IPS-18c (cell line): ENCODE measurements around the gene WNT9A.
"Not testable (repeated sequence)": the region's sequence is repeated elsewhere in the genome, so short reads cannot be mapped to it uniquely, and the experiment has no call there.

Source experiments
- H3K4me3 ChIP-seq: 2 replicates; pipeline ENCODE4 v1.7.0; 2013; ENCODE audit warnings: low read depth, mild to moderate bottlenecking, low read length, moderate library complexity; ENCODE audit not compliant: insufficient read depth
- H3K9me3 ChIP-seq: one replicate; pipeline ENCODE4 v1.6.1; 2013; ENCODE audit warnings: mild to moderate bottlenecking, low read length, moderate library complexity; ENCODE audit not compliant: control insufficient read depth, insufficient read depth

Gene WNT9A, protein sequence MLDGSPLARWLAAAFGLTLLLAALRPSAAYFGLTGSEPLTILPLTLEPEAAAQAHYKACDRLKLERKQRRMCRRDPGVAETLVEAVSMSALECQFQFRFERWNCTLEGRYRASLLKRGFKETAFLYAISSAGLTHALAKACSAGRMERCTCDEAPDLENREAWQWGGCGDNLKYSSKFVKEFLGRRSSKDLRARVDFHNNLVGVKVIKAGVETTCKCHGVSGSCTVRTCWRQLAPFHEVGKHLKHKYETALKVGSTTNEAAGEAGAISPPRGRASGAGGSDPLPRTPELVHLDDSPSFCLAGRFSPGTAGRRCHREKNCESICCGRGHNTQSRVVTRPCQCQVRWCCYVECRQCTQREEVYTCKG

DNA sequence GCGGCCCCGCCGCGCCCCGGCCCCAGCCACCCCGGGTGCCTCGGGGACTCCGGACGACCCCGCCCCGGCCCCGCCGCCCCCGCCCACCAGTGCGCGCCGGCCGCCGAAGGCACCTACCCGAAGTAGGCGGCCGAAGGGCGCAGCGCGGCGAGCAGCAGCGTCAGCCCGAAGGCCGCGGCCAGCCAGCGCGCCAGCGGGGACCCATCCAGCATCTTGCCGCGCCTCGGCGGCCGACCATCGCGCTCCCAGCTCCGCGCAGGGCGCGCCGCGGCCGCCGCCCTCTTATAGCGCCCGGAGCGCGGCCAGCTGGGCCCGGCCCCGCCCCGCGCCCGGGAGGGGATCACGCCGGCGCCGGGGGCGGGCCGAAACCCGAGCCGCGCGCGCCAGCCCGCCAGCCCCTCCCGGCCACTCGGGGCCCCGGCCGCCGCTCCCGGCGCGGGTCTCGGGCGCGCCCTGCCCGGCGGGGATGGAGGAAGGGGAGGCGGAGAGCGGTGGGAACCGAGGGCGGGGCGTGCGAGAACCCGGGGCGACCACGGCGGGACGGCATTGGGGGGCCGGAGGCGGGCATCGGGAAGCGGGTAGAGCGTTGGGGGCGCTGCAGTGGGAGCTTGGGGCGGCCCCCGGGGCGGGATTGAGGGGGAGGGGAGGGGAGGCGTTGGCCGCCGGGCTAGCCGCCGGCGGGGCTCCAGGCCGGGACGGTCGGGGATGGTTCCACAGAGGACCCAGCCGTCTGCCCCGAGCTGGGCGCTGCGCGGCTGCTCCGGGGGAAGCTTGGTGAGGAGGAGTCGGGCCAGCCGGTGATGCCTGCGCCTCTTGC lies at the start of gene WNT9A:
WNT9A (minus strand) TSS at position 257 of the 817 bp plus-strand sequence; CDS start at position 212, 45 bp downstream.
- Histone ChIP-seq H3K4me3 (peak within 1 kb of the TSS; percentile 63), H3K9me3 (no peaks in the 10 kb centered on the region)

DNA sequence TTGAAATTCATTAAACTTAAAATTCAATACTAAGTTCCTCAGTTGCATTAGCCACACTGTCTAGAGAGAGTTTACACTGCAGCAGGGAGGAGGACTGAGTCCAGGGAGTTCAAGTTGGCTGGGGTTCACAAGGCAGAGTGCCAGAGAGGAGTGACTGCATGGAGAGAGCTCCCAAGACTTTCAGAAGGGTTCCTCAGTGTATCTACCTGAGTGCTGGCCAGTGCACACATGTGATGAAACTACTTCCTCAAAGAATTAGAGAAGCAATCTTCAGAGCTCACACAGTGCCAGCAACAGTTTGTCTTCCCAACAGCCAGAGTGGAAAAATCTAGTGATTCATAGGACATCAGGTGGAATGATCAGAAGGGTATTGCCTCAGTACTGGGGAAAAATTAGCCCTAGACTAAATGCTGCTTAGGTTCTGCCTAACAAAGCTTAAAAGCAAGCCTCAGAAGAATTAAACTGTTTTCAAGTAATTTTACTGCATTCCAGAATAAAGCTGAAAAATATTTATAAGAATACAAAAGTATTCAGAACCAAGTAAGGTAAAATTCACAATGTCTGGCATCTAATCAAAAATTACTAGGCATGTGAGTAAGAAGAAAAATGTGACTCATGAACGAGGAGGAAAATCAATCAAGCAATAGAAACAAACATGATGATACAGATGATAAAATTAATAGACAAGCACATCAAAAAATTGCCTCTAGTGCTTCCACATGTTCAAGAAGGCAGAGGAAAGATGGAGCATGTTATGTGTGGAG lies 48.6 kb upstream of the WNT9A start:
- no peak overlapping the region for H3K4me3 ChIP-seq
- no peaks in the 10 kb centered on the region for H3K9me3 ChIP-seq

DNA sequence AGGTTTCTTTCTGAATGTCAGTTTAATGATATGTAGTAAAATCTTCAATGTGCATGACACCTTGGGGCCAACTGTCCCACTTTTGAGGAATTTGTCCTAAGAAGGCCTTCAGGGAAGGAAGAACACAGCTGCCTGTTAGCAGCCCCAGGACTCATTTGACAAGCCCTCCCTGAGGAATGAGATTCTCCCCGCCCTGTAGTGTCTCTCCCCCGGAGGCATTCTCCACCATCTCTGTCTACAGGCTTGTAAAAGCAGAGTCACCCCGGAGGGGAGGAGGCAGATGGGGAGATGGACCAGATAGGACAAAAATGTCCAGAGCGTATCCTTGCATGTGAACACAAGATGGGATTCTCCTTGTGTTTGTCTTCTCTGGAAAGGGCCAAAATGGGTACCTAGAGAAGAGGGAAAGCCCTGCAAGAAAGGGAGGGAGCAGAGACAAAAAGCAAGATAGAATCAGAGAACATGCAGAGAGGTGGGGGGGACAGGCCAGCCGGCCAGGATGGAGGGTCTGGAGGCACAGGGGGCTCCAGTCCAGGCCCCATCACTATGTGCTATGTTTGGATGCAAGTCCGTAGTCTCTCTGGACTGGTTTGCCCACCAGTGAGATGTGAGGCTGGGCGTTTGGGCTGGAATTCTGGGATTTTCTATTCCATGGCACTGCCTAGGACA lies 47.0 kb upstream of the WNT9A start:
- no peak overlapping the region for H3K4me3 ChIP-seq
- no peaks in the 10 kb centered on the region for H3K9me3 ChIP-seq

DNA sequence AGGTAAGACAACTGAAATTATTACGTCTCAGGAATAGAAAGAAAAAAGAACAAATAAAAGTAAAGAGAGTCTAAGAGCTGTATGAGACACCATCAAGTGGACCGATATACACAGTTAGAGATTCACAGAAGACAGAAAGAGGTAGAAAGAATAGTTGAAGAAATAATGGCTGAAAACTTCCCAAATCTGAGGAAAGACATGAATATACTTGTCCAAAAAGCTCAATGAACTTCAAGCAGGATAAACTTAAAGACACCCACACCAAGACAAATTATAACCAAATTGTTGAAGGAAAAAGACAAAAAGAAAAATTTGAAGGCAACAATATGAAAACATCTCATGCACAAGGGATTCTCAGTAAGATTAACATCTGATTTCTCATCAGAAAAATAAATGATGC lies 39.4 kb upstream of the WNT9A start:
- Histone ChIP-seq H3K4me3 (no peak overlapping the region), H3K9me3 (no peaks in the 10 kb centered on the region)

DNA sequence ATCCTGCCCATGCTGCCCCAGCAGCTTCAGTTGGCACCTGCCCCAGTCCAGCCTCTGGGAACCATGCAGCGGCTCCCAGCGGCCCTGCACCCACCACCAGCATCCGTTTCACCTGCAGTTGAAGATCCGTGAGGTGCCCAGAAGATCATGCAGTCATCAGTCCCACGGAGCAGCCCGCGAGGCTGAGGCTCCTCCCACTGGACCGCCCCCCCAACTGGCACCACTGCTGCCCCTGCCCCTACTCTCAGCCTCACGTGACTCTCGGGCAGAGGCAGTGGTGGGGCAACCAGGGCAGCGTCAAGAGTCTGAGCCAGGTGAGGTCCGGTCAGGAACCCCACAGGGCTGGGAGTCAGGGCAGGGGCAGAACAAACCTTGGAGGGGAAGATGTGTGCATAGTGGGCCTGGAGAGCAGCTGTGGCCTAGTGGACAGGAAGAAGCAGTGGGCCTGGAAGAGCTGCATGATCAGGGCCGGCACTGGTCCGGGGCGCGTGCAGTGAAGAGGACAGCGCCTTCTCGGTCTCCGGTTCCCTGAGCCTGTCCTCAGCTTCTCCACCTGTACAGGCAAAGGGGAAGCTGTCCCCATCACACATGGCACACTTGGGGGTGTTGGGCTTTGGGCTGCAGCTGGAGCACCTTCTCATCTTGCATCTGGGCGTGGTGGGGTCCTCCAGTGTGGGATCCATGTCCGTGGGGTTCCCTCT lies 28.0 kb upstream of the WNT9A start:
- H3K4me3 ChIP-seq, H3K9me3 ChIP-seq: not testable (repeated sequence)

DNA sequence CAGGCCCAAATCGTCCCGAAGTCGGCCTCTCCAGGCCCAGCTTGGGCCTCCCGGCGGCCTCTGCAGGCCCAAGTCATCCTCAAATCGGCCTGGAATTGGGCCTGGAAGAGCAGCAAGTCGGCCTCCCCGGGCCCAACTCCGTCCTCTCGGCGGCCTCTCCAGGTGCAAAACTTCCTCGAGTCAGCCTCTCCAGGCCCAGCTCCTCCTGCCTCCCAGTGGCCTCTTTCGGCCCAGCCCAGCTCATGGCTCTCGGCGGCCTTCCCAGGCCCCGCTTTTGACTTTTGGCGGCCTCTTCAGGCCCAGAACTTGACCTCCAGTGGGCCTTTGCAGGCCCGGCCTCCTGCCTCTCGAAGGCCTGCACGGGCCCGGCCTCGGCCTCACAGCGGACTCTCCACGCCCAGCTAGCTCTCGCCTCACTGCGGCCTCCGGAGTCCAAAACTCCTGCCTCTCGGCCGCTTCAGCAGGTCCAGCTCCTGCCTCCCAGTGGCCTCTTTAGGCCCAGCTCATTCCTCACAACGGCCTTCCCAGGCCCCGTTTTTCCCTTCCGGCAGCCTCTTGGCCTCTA lies 26.1 kb upstream of the WNT9A start:
- not testable (repeated sequence) for H3K9me3 ChIP-seq, H3K4me3 ChIP-seq

DNA sequence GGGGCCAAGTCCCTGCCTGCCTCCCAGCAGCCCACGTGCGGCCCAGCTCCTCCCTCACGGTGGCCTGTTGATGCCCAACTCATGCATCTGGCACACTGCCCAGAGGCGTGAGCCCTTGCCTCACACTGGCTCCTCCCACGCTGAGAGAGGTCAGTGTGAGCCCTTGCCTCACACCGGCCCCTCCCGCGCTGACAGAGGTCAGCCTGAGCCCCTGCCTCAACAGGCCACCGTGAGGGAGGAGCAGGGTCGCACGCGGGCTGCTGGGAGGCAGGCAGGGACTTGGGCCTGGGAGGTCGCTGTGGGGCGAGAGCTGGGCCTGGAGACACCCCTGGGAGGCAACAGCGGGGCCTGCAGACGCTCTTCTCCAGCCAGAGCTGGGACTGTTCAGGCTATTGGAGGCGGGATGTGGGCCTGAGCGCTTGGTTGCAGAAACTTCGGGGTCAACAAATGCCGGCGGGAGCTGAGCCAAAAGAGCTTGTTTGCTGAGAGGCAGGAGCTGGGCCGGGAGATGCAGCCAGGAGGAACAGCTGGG lies 25.2 kb upstream of the WNT9A start:
- H3K9me3 ChIP-seq, H3K4me3 ChIP-seq: not testable (repeated sequence)

DNA sequence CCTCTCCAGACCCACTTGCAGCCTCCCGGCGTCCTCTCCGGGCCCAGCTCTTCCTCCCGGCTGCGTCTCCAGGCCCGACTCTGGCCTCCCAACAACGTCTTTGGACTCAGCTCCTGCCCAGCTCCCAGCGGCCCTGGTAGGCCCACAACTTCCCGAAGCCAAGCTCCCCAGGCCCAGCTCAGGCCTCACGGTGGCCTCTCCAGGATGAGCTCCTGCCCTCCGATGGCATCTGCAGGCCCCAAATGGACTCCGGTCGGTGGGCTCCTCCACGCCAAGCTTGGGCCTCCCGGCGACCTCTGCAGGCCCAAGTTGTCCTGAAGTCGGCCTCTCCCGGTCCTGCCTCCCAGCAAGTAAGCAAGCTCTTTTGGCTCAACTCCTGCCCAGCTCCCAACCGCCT lies 24.5 kb upstream of the WNT9A start:
- H3K4me3 ChIP-seq = not testable (repeated sequence)

DNA sequence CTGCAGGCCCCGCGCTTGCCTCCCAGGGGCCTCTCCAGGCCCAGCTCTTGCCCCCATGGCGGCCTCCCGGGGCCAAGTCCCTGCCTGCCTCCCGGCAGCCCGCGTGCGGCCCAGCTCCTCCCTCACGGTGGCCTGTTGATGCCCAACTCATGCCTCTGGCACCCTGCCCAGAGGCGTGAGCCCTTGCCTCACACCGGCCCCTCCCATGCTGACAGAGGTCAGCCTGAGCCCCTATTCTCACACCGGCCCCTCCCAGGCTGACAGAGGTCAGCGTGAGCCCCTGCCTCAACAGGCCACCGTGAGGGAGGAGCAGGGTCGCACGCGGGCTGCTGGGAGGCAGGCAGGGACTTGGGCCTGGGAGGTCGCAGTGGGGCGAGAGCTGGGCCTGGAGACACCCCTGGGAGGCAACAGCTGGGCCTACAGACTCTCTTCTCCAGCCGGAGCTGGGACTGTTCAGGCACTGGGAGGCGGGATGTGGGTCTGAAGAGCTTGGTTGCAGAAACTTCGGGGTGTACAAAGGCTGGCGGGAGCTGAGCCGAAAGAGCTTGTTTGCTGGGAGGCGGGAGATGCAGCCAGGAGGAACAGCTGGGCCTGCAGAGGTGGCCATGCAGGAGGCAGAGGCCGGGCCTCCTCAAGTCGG lies 24.0 kb upstream of the WNT9A start:
- H3K9me3 ChIP-seq, H3K4me3 ChIP-seq: not testable (repeated sequence)

More for the DNA sequence above, 24.5 kb upstream of the WNT9A start:
- H3K9me3 ChIP-seq = not testable (repeated sequence)

DNA sequence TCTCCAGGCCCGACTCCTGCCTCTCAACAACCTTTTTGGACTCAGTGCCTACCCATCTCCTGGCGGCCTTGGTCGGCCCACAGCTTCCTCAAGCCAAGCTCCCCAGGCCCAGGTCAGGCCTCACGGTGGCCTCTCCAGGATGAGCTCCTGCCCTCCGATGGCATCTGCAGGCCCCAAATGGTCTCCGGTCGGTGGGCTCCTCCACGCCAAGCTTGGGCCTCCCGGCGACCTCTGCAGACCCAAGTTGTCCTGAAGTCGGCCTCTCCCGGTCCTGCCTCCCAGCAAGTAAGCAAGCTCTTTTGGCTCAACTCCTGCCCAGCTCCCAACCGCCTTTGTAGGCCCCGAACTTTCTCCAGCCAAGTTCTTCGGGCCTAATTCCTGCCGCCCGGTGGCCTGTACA lies 23.5 kb upstream of the WNT9A start:
- not testable (repeated sequence) for H3K9me3 ChIP-seq, H3K4me3 ChIP-seq

DNA sequence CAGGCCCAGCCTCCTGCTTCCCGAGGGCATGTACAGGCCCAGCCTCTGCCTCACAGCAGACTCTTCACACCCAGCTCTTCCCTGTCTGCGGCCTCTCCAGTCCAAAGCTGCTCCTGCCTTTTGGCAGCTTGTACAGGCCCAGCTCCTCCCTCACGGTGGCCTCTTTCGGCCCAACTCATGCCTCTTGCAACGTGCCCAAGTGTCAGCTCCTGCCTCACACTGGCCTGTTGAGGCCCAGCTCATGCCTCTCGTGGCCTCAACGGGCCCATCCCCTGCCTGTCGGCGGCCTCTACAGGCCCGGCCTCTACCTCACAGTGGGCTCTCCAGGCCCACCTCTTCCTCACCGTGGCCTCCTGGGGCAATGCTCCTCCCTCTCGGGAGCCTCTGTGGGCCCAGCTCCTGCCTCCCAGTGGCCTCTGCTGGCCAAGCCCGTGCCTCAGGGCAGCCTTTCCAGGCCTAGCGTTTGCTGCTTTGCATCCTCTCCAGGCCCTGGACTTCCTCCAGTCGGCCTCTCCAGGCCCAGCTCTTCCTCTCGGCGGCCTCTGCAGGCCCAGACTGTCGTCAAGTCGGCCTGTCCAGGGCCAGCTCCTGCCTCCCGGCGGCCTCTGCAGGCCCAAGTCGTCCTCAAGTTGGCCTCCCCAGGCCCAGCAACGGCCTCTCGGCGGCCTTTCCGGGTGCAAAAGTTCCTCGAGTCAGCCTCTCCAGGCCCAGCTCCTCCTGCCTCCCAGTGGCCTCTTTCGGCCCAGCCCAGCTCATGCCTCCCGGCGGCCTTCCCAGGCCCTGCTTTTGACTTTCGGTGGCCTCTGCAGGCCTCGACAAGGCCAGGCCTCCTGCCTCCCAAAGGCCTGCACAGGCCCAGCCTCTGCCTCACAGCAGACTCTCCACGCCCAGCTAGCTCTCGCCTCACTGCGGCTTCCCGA lies 22.6 kb upstream of the WNT9A start:
- not testable (repeated sequence) for H3K9me3 ChIP-seq, H3K4me3 ChIP-seq

DNA sequence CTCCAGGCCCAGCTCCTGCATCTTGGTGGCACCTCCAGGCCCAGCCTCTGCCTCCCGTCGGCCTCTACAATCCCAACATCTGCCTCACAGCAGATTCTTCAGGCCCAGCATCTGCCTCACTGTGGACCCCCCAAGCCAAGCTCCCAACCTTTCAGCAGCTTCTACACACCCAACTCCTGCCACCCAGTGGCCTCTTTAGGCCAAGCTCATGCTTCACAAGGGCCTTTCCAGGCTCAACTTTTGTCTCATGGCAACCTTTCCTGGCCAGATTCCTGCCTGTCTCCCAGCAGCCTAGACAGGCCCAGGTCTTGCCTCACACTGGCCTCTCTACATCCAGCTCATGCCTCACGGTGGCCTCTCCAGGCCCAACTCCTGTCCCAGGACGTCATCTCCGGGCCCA lies 20.1 kb upstream of the WNT9A start:
- not testable (repeated sequence) for H3K9me3 ChIP-seq

DNA sequence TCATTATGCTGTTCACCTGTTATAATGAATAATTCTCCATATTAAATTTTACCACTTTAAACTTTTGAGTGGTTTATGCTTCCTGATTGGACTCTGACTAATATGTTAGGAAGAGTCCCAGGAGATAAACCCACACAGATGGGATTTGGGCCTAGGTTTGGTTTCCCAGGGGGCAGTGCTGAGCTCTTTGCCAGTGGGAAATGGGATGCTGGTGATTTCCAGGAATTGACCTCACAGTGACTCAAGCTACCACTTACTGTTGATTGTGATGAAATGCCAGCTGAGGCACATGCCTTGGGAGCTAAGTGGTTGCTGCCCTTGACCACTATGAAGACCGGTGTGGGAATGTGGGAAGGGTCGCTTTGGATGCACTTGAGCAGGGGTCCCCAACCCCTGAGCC lies 19.0 kb upstream of the WNT9A start:
- not testable (repeated sequence) for H3K4me3 ChIP-seq, H3K9me3 ChIP-seq

More for the DNA sequence above, 20.1 kb upstream of the WNT9A start:
- not testable (repeated sequence) for H3K4me3 ChIP-seq

DNA sequence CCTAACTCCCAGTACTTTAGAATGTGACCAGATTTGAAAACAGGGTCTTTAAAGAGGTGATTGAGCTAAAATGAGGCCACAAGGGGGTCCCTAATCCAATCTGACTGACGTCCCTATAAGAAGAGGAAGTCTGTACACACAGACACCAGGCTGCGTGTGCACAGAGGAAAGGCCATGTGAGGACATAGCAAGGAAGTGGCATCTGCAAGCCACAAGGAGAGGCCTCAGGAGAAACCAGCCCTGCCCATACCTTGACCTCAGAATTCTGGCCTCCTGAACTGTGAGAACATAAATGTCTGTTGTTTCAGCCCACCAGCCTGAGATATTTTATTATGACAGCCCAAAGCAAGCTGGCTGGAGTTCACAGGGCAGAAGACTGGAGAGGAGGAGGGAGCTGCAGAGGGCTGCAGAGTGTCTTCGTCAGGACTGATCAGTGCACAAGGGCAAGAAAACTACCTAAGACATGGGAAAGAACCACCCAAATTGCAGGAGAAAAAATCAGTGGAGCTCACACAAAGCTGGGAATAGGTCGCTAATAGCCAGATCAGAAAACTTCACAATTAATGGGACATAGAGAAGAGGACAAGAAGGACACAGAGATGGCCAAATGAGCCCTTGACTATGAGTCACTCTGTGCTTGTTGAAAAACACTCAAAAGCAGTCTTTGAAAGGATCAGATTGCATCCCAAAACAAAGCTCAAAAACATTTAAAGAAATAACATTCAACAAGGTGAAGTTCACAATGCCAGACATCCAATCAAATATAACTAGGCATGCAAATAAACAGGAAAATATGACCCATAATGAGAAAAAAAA lies 14.1 kb upstream of the WNT9A start:
- Histone ChIP-seq H3K9me3 (no peaks in the 10 kb centered on the region), H3K4me3 (no peak overlapping the region)
